Measurements from ENCODE around the gene PRTG.

DNA sequence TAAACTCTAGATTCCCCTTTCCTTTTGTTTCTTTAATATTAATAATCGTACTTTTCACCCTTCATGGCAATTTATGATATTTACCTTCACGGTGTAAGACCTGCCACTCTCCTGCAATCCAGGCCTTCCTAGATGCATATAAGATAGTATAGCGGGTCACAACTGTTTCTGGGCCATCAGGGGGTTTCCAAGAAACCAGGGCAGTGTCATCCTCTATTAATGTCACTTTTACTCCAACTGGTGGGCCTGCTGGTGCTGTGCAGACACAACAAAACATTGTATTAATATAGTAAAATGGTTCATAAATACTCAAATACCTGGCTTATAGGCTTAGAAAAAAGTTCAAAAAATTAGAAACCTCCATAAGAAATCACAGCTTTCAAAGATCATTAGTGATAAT is 105.9 kb downstream of the PRTG start:
- TF ChIP-seq, protein P1, sequence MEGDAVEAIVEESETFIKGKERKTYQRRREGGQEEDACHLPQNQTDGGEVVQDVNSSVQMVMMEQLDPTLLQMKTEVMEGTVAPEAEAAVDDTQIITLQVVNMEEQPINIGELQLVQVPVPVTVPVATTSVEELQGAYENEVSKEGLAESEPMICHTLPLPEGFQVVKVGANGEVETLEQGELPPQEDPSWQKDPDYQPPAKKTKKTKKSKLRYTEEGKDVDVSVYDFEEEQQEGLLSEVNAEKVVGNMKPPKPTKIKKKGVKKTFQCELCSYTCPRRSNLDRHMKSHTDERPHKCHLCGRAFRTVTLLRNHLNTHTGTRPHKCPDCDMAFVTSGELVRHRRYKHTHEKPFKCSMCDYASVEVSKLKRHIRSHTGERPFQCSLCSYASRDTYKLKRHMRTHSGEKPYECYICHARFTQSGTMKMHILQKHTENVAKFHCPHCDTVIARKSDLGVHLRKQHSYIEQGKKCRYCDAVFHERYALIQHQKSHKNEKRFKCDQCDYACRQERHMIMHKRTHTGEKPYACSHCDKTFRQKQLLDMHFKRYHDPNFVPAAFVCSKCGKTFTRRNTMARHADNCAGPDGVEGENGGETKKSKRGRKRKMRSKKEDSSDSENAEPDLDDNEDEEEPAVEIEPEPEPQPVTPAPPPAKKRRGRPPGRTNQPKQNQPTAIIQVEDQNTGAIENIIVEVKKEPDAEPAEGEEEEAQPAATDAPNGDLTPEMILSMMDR (IDR thresholded peaks at IDR 0.05): no peak
- TF ChIP-seq POLR2A (IDR thresholded peaks at IDR 0.05): no peak

Data from uterus (tissue), 2 donors.